ENCODE results near the gene DDAH1.
A peak's percentile ranks its signal among the peaks of the same experiment; 100 is the strongest.

The DDAH1 gene

GRCh38 chr1:85467929-85468540 is 3.1 kb upstream of the DDAH1 start:
- no peak for DNase-seq

GRCh38 chr1:85467036-85467435 is 2.1 kb upstream of the DDAH1 start:
- DNase-seq = no peak

GRCh38 chr1:85465786-85466134 is 801 bp upstream of the DDAH1 start:
- no peak for DNase-seq

GRCh38 chr1:85464497-85465098 is 361 bp downstream of the DDAH1 start:
- DNase-seq = peak; percentile 57

GRCh38 chr1:85463731-85464496 is 1.0 kb downstream of the DDAH1 start:
- DNase-seq = no peak

- no peak for DNase-seq
Measured at GRCh38 chr1:85462931-85463649, 1.9 kb downstream of the DDAH1 start.

- DNase-seq = no peak
Measured at GRCh38 chr1:85461216-85461918, 3.6 kb downstream of the DDAH1 start.

- DNase-seq = no peak
Measured at GRCh38 chr1:85460555-85461088, 4.3 kb downstream of the DDAH1 start.

- DNase-seq = no peak
Measured at GRCh38 chr1:85459290-85459689, 5.7 kb downstream of the DDAH1 start.

- no peak for DNase-seq
Measured at GRCh38 chr1:85454214-85454613, 10.7 kb downstream of the DDAH1 start.

GRCh38 chr1:85453640-85454194 is 11.2 kb downstream of the DDAH1 start:
- no peak for DNase-seq

GRCh38 chr1:85452948-85453347 is 12.0 kb downstream of the DDAH1 start:
- no peak for DNase-seq

GRCh38 chr1:85451236-85451830 is 13.6 kb downstream of the DDAH1 start:
- DNase-seq = no peak

- DNase-seq = no peak
Measured at GRCh38 chr1:85450832-85451231, 14.1 kb downstream of the DDAH1 start.

- no peak for DNase-seq
Measured at GRCh38 chr1:85449356-85449755, 15.6 kb downstream of the DDAH1 start.

- no peak for DNase-seq
Measured at GRCh38 chr1:85448358-85448757, 16.6 kb downstream of the DDAH1 start.

- no peak for DNase-seq
Measured at GRCh38 chr1:85447006-85447943, 17.7 kb downstream of the DDAH1 start.

- DNase-seq = no peak
Measured at GRCh38 chr1:85445906-85446305, 19.1 kb downstream of the DDAH1 start.

GRCh38 chr1:85444381-85444780 is 20.6 kb downstream of the DDAH1 start:
- DNase-seq = no peak

- no peak for DNase-seq
Measured at GRCh38 chr1:85440612-85441011, 24.3 kb downstream of the DDAH1 start.

GRCh38 chr1:85438353-85438752 is 26.6 kb downstream of the DDAH1 start:
- DNase-seq = no peak

Measured in amniotic stem cell (primary cell).